Spinal cord (tissue), 10 donors: ENCODE data around the gene FAIM. TPM values are rescaled to one million over a fixed set of nuclear protein-coding genes. Genes with fewer than 3 reads are reported as not detected.
"Not testable (repeated sequence)": the region's sequence is repeated elsewhere in the genome, so short reads cannot be mapped to it uniquely, and the experiment has no call there.

Experiments
- DNase-seq, 6 donors: peaks; one replicate each; pipeline versions ENCODE4 v3.0.0 to v3.0.0-alpha.2; 2013 to 2015; ENCODE audit warnings: low spot score in 6 of 6, low read depth in 4 of 6
- H3K27ac ChIP-seq: one replicate; pipeline ENCODE4 v1.5.1; 2013; ENCODE audit warnings: low read depth, low read length, control low read depth
- H3K27me3 ChIP-seq: one replicate; pipeline ENCODE4 v1.6.1; 2013; ENCODE audit warnings: low read length; ENCODE audit not compliant: control insufficient read depth, insufficient read depth
- H3K36me3 ChIP-seq: one replicate; pipeline ENCODE4 v1.6.1; 2013; ENCODE audit warnings: low read length; ENCODE audit not compliant: control insufficient read depth, insufficient read depth
- H3K4me1 ChIP-seq: one replicate; pipeline ENCODE4 v1.6.1; 2013; ENCODE audit warnings: low read length; ENCODE audit not compliant: control insufficient read depth, insufficient read depth
- H3K4me3 ChIP-seq: one replicate; pipeline ENCODE4 v1.5.1; 2013; ENCODE audit warnings: low read depth, low read length, control low read depth
- H3K9me3 ChIP-seq: one replicate; pipeline ENCODE4 v1.6.1; 2013; ENCODE audit warnings: low read length; ENCODE audit not compliant: control insufficient read depth, insufficient read depth
- WGBS: methylation state at CpG from one replicate; pipeline ENCODE4 v1.1.5; 2013; ENCODE audit warnings: missing lambda C conversion rate; ENCODE audit not compliant: insufficient coverage; 5-methylcytosine and 5-hydroxymethylcytosine counted together
- long read RNA-seq, 4 donors: transcript quantifications; one replicate each; lab custom pipeline, GENCODE V29; 2026
- polyA plus RNA-seq, 2 donors: library from polyadenylated mRNA; unstranded; fragments of 120-200 nt; gene quantifications; one replicate each; pipeline ENCODE4 v1.2.1, GENCODE V29; 2013; ENCODE audit not compliant: insufficient read length in 2 of 2
- total RNA-seq, 2 donors: library from RNA; depleted of rRNA in 1 of 2; stranded (reverse); fragments of 120-200 nt in 1 of 2; fragments of >200 nt in 1 of 2; gene quantifications; one replicate each; pipeline versions ENCODE4 v1.2.3 to v1.2.4, GENCODE V29; 2013 to 2014
- donor health status: healthy.

FAIM gene
- total RNA-seq (10 to 100 TPM; 17.4 to 26.8 TPM), polyA plus RNA-seq (10 to 100 TPM; 39.5 to 42.1 TPM)
- long read RNA-seq, donor 1, transcript FAIM-203 (5 exons, 927 nt): minor isoform, 5 of 18 reads
- long read RNA-seq, donor 1, transcript FAIM-204 (5 exons, 946 nt): major isoform, 11 of 18 reads
- long read RNA-seq, donor 1, partial matches to known transcripts: 0 of 18 reads
- long read RNA-seq, donor 1, other reads (novel, unspliced or antisense): 0 of 18 reads
- long read RNA-seq, donor 2, transcript FAIM-203 (5 exons, 927 nt): major isoform, 5 of 10 reads
- long read RNA-seq, donor 2, partial matches to known transcripts: 0 of 10 reads
- long read RNA-seq, donor 2, other reads (novel, unspliced or antisense): 0 of 10 reads
- long read RNA-seq, donor 3, partial matches to known transcripts: 0 of 5 reads
- long read RNA-seq, donor 3, other reads (novel, unspliced or antisense): 0 of 5 reads
- long read RNA-seq, donor 4, transcript FAIM-204 (5 exons, 946 nt): major isoform, 10 of 25 reads
- long read RNA-seq, donor 4, transcript FAIM-203 (5 exons, 927 nt): major isoform, 10 of 25 reads
- long read RNA-seq, donor 4, partial matches to known transcripts: 5 of 25 reads
- long read RNA-seq, donor 4, other reads (novel, unspliced or antisense): 0 of 25 reads

- WGBS: 1% methylated on average over 68 of the region's 68 CpGs
- no peaks in the 10 kb centered on the region for H3K27me3 ChIP-seq
- H3K9me3 ChIP-seq: no peaks in the 10 kb centered on the region
- H3K27ac ChIP-seq: peak within 1 kb of the TSS; percentile 85
- peak within 1 kb of the TSS; percentile 66 for H3K4me3 ChIP-seq
- peak; percentile 45 to 91 (median 63) for DNase-seq
- H3K4me1 ChIP-seq: peaks cover 14% of the 10 kb centered on the region
- H3K36me3 ChIP-seq: no peaks in the 10 kb centered on the region
Measured at GRCh38 chr3:138608322-138609135, at the start of gene FAIM. FAIM (plus strand) TSS chr3:138608771; CDS start chr3:138619727, 10,956 bp downstream.

GRCh38 chr3:138559134-138559533 lies 49.4 kb upstream of the FAIM start:
- Histone ChIP-seq H3K4me3 (no peak overlapping the region), H3K9me3 (peaks cover 19% of the 10 kb centered on the region), H3K36me3 (peaks cover 8% of the 10 kb centered on the region), H3K27ac (no peak overlapping the region), H3K4me1 (no peaks in the 10 kb centered on the region), H3K27me3 (no peaks in the 10 kb centered on the region)
- no peak for DNase-seq
- 51% methylated on average over 3 of the region's 4 CpGs for WGBS

- no peak for DNase-seq
- Histone ChIP-seq H3K27ac (no peak overlapping the region), H3K36me3 (peaks cover 8% of the 10 kb centered on the region), H3K27me3 (no peaks in the 10 kb centered on the region), H3K4me3 (no peak overlapping the region), H3K4me1 (no peaks in the 10 kb centered on the region), H3K9me3 (peaks cover 20% of the 10 kb centered on the region)
- 100% methylated on average over 6 of the region's 6 CpGs for WGBS
Measured at GRCh38 chr3:138560501-138560900, 48.1 kb upstream of the FAIM start.

- H3K4me1 ChIP-seq: not testable (repeated sequence)
Measured at GRCh38 chr3:138562902-138563301, 45.7 kb upstream of the FAIM start.

GRCh38 chr3:138566293-138566692 lies 42.3 kb upstream of the FAIM start:
- H3K36me3 ChIP-seq, H3K4me3 ChIP-seq, H3K27ac ChIP-seq, H3K4me1 ChIP-seq, DNase-seq, H3K9me3 ChIP-seq, H3K27me3 ChIP-seq: not testable (repeated sequence)
- WGBS: no CpG with 5 or more reads among the region's 2 CpGs

More at GRCh38 chr3:138562902-138563301, 45.7 kb upstream of the FAIM start:
- WGBS: no CpG with 5 or more reads among the region's 1 CpG
- not testable (repeated sequence) for H3K27ac ChIP-seq, H3K27me3 ChIP-seq, H3K36me3 ChIP-seq, H3K4me3 ChIP-seq, DNase-seq
- peaks cover 16% of the 10 kb centered on the region for H3K9me3 ChIP-seq

GRCh38 chr3:138567403-138567802 lies 41.2 kb upstream of the FAIM start:
- H3K27ac ChIP-seq: no peak overlapping the region
- peaks cover 2% of the 10 kb centered on the region for H3K9me3 ChIP-seq
- no peak overlapping the region for H3K4me3 ChIP-seq
- no peaks in the 10 kb centered on the region for H3K27me3 ChIP-seq
- H3K36me3 ChIP-seq: no peaks in the 10 kb centered on the region
- DNase-seq: no peak
- no peaks in the 10 kb centered on the region for H3K4me1 ChIP-seq

GRCh38 chr3:138569090-138569489 lies 39.5 kb upstream of the FAIM start:
- Histone ChIP-seq H3K9me3 (peaks cover 12% of the 10 kb centered on the region), H3K27me3 (no peaks in the 10 kb centered on the region), H3K36me3 (no peaks in the 10 kb centered on the region), H3K4me1 (no peaks in the 10 kb centered on the region), H3K4me3 (no peak overlapping the region), H3K27ac (no peak overlapping the region)
- WGBS: 67% methylated on average over 1 of the region's 2 CpGs
- DNase-seq: no peak

- H3K36me3 ChIP-seq, H3K4me1 ChIP-seq, H3K27ac ChIP-seq, H3K27me3 ChIP-seq, DNase-seq, H3K4me3 ChIP-seq: not testable (repeated sequence)
- peaks cover 12% of the 10 kb centered on the region for H3K9me3 ChIP-seq
- 97% methylated on average over 6 of the region's 8 CpGs for WGBS
Measured at GRCh38 chr3:138569624-138570023, 38.9 kb upstream of the FAIM start.

GRCh38 chr3:138573138-138573537 lies 35.4 kb upstream of the FAIM start:
- Histone ChIP-seq H3K4me1 (no peaks in the 10 kb centered on the region), H3K4me3 (no peak overlapping the region), H3K36me3 (no peaks in the 10 kb centered on the region), H3K27ac (no peak overlapping the region), H3K9me3 (peaks cover 12% of the 10 kb centered on the region), H3K27me3 (no peaks in the 10 kb centered on the region)
- no CpG with 5 or more reads among the region's 1 CpG for WGBS
- DNase-seq: no peak
